Ovary (tissue), 9 donors: ENCODE data around the gene PSMG4. TPM values are rescaled to one million over a fixed set of nuclear protein-coding genes. Genes with fewer than 3 reads are reported as not detected.

Experiments
- DNase-seq, 5 donors: peaks; one replicate each; pipeline ENCODE4 v3.0.0-alpha.2; 2019 to 2020
- H3K27ac ChIP-seq, 2 donors: fragments of 200-600 bp; one replicate each; pipeline versions ENCODE4 v1.5.1 to v1.8.0; 2019 to 2022
- H3K27me3 ChIP-seq: fragments of 200-600 bp; one replicate; pipeline ENCODE4 v1.8.0; 2022
- H3K36me3 ChIP-seq: fragments of 200-600 bp; sonication (generic); one replicate; pipeline ENCODE4 v1.5.1; 2019
- H3K4me1 ChIP-seq: one replicate; pipeline ENCODE4 v1.8.1; 2013; ENCODE audit warnings: mild to moderate bottlenecking, moderate library complexity; ENCODE audit not compliant: insufficient read depth
- H3K4me3 ChIP-seq: fragments of 200-600 bp; sonication (generic); one replicate; pipeline ENCODE4 v1.5.1; 2017
- H3K9me3 ChIP-seq, 2 donors: fragments of 200-600 bp in 1 of 2; sonication (generic) in 1 of 2; one replicate each; pipeline versions ENCODE4 v1.5.1 to v1.8.1; 2013 to 2019; ENCODE audit warnings: mild to moderate bottlenecking in 1 of 2, moderate library complexity in 1 of 2
- CTCF ChIP-seq, 3 donors: fragments of 450-650 bp in 2 of 3; fragments of 200-600 bp in 1 of 3; IDR thresholded peaks; one replicate each; pipeline versions ENCODE4 v1.5.1 to v1.8.0; 2016 to 2022; ENCODE audit warnings: antibody characterized with exemption in 3 of 3, mild to moderate bottlenecking in 1 of 3
- EP300 ChIP-seq: sonication (generic); formaldehyde crosslinking; IDR thresholded peaks from one replicate; pipeline ENCODE4 v1.6.1; 2017; ENCODE audit warnings: antibody characterized with exemption
- POLR2A ChIP-seq: fragments of 450-650 bp; IDR thresholded peaks from one replicate; pipeline ENCODE4 v1.6.1; 2017; ENCODE audit warnings: antibody characterized with exemption, mild to moderate bottlenecking, moderate library complexity
- WGBS, 3 donors: extraction: QIAGEN DNeasy Blood & Tissue Kit in 1 of 3; methylation state at CpG; one replicate each; pipeline versions ENCODE4 v1.1.5 to v1.1.7; 2013 to 2017; 5-methylcytosine and 5-hydroxymethylcytosine counted together
- intact Hi-C, 4 donors: fragments of 100-400 bp; cut with DNase I; formaldehyde crosslinking; loops; one replicate each; pipeline versions ENCODE4 v1.11.0 to v1.15.1; 2022 to 2023
- polyA plus RNA-seq, 2 donors: library from polyadenylated mRNA; stranded (reverse); fragments of 200-250 nt in 1 of 2; fragments of 350-450 nt in 1 of 2; fragmentation: Illumina TruSeq in 1 of 2; extraction: RNeasy Lipid Tissue Mini Kit (QIAGEN cat#74804) in 1 of 2; gene quantifications; one replicate each; pipeline ENCODE4 v1.2.3, GENCODE V29; 2013 to 2014
- total RNA-seq, 7 donors: library from RNA; depleted of rRNA in 2 of 7; stranded (reverse); fragments of >200 nt in 2 of 7; fragmentation: NEBNext Ultra II Directional in 3 of 7; extraction: Animal tissue kit (Norgen Biotek cat#: 25700) in 3 of 7; gene quantifications; one replicate each; pipeline versions ENCODE4 v1.1.0 to v1.2.4, GENCODE V29; 2016 to 2023
- donor health status: DM: no; HTN: no; CAD: no; lungs with moderate emphysema.
- donor health status: DM: no; HTN: no; CAD: no.
- donor health status: Bipolar disorder and iron deficiency.
- donor health status: DM: yes; HTN: yes; CAD: no.
- donor health status: DM: no; HTN: no; CAD: no.
- donor health status: DM: yes; HTN: yes; CAD: no.

Gene PSMG4
- total and polyA plus RNA-seq, 9 donors: 8.5 to 34.8 (median 22.7) TPM

- peak in 4 of 5 donors; percentile 55 to 73 (median 63) for DNase-seq
- WGBS, 3 donors: 1% methylated on average over 47 of the region's 47 CpGs
- Histone ChIP-seq H3K27me3 (peaks cover 2% of the 10 kb centered on the region), H3K4me3 (peak overlapping the region; percentile 52), H3K4me1 (peaks cover 13% of the 10 kb centered on the region), H3K27ac (no peak overlapping the region), H3K9me3 (no peaks in the 10 kb centered on the region), H3K36me3 (no peaks in the 10 kb centered on the region)
- no peak for TF ChIP-seq EP300
- TF ChIP-seq POLR2A: peak; percentile 15
- intact Hi-C loops: no loop called here
Measured at GRCh38 chr6:3231247-3232016, 27.3 kb upstream of the PSMG4 start.

GRCh38 chr6:3232017-3232945 lies 26.5 kb upstream of the PSMG4 start:
- WGBS, 3 donors: 21 to 23% (median 21%) methylated on average over 23 of the region's 23 CpGs
- H3K4me3 ChIP-seq: peak overlapping the region; percentile 52
- no peak for DNase-seq
- H3K9me3 ChIP-seq: no peaks in the 10 kb centered on the region
- peaks cover 2% of the 10 kb centered on the region for H3K27me3 ChIP-seq
- H3K36me3 ChIP-seq: no peaks in the 10 kb centered on the region
- H3K27ac ChIP-seq: no peak overlapping the region
- no peak for TF ChIP-seq CTCF (IDR thresholded peaks at IDR 0.05)
- no peak for TF ChIP-seq EP300
- no peak for TF ChIP-seq POLR2A
- H3K4me1 ChIP-seq: peaks cover 11% of the 10 kb centered on the region
- intact Hi-C loops: no loop called here

GRCh38 chr6:3233321-3233720 lies 25.4 kb upstream of the PSMG4 start:
- Histone ChIP-seq H3K4me3 (no peak overlapping the region), H3K27me3 (peaks cover 2% of the 10 kb centered on the region), H3K4me1 (peaks cover 6% of the 10 kb centered on the region), H3K27ac (no peak overlapping the region), H3K36me3 (no peaks in the 10 kb centered on the region), H3K9me3 (no peaks in the 10 kb centered on the region)
- TF ChIP-seq POLR2A: no peak
- TF ChIP-seq CTCF (IDR thresholded peaks at IDR 0.05): no peak
- TF ChIP-seq EP300: no peak
- no peak for DNase-seq
- 77 to 87% (median 86%) methylated on average over 3 of the region's 3 CpGs for WGBS, 3 donors
- intact Hi-C loops: no loop called here

GRCh38 chr6:3233904-3234303 lies 24.8 kb upstream of the PSMG4 start:
- H3K27me3 ChIP-seq: peaks cover 2% of the 10 kb centered on the region
- H3K9me3 ChIP-seq: no peaks in the 10 kb centered on the region
- TF ChIP-seq EP300: no peak
- no peak for TF ChIP-seq CTCF (IDR thresholded peaks at IDR 0.05)
- 73 to 92% (median 86%) methylated on average over 3 of the region's 3 CpGs for WGBS, 3 donors
- H3K4me3 ChIP-seq: no peak overlapping the region
- intact Hi-C loops: no loop called here
- peaks cover 4% of the 10 kb centered on the region for H3K4me1 ChIP-seq
- DNase-seq: no peak
- H3K36me3 ChIP-seq: no peaks in the 10 kb centered on the region
- no peak overlapping the region for H3K27ac ChIP-seq
